Ovary (tissue), 9 donors: ENCODE data around the gene PCDHB8. TPM values are rescaled to one million over a fixed set of nuclear protein-coding genes. Genes with fewer than 3 reads are reported as not detected.
A peak's percentile ranks its signal among the peaks of the same experiment; 100 is the strongest.
"Not testable (repeated sequence)": the region's sequence is repeated elsewhere in the genome, so short reads cannot be mapped to it uniquely, and the experiment has no call there.

Experiments used
- DNase-seq, 5 donors: peaks; one replicate each; pipeline ENCODE4 v3.0.0-alpha.2; 2019 to 2020
- H3K27ac ChIP-seq, 2 donors: fragments of 200-600 bp; one replicate each; pipeline versions ENCODE4 v1.5.1 to v1.8.0; 2019 to 2022
- H3K27me3 ChIP-seq: fragments of 200-600 bp; one replicate; pipeline ENCODE4 v1.8.0; 2022
- H3K36me3 ChIP-seq: fragments of 200-600 bp; sonication (generic); one replicate; pipeline ENCODE4 v1.5.1; 2019
- H3K4me1 ChIP-seq: one replicate; pipeline ENCODE4 v1.8.1; 2013; ENCODE audit warnings: mild to moderate bottlenecking, moderate library complexity; ENCODE audit not compliant: insufficient read depth
- H3K4me3 ChIP-seq: fragments of 200-600 bp; sonication (generic); one replicate; pipeline ENCODE4 v1.5.1; 2017
- H3K9me3 ChIP-seq, 2 donors: fragments of 200-600 bp in 1 of 2; sonication (generic) in 1 of 2; one replicate each; pipeline versions ENCODE4 v1.5.1 to v1.8.1; 2013 to 2019; ENCODE audit warnings: mild to moderate bottlenecking in 1 of 2, moderate library complexity in 1 of 2
- CTCF ChIP-seq, 3 donors: fragments of 450-650 bp in 2 of 3; fragments of 200-600 bp in 1 of 3; IDR thresholded peaks; one replicate each; pipeline versions ENCODE4 v1.5.1 to v1.8.0; 2016 to 2022; ENCODE audit warnings: antibody characterized with exemption in 3 of 3, mild to moderate bottlenecking in 1 of 3
- EP300 ChIP-seq: sonication (generic); formaldehyde crosslinking; IDR thresholded peaks from one replicate; pipeline ENCODE4 v1.6.1; 2017; ENCODE audit warnings: antibody characterized with exemption
- POLR2A ChIP-seq: fragments of 450-650 bp; IDR thresholded peaks from one replicate; pipeline ENCODE4 v1.6.1; 2017; ENCODE audit warnings: antibody characterized with exemption, mild to moderate bottlenecking, moderate library complexity
- WGBS, 3 donors: extraction: QIAGEN DNeasy Blood & Tissue Kit in 1 of 3; methylation state at CpG; one replicate each; pipeline versions ENCODE4 v1.1.5 to v1.1.7; 2013 to 2017; 5-methylcytosine and 5-hydroxymethylcytosine counted together
- intact Hi-C, 4 donors: fragments of 100-400 bp; cut with DNase I; formaldehyde crosslinking; loops; one replicate each; pipeline versions ENCODE4 v1.11.0 to v1.15.1; 2022 to 2023
- polyA plus RNA-seq, 2 donors: library from polyadenylated mRNA; stranded (reverse); fragments of 200-250 nt in 1 of 2; fragments of 350-450 nt in 1 of 2; fragmentation: Illumina TruSeq in 1 of 2; extraction: RNeasy Lipid Tissue Mini Kit (QIAGEN cat#74804) in 1 of 2; gene quantifications; one replicate each; pipeline ENCODE4 v1.2.3, GENCODE V29; 2013 to 2014
- total RNA-seq, 7 donors: library from RNA; depleted of rRNA in 2 of 7; stranded (reverse); fragments of >200 nt in 2 of 7; fragmentation: NEBNext Ultra II Directional in 3 of 7; extraction: Animal tissue kit (Norgen Biotek cat#: 25700) in 3 of 7; gene quantifications; one replicate each; pipeline versions ENCODE4 v1.1.0 to v1.2.4, GENCODE V29; 2016 to 2023
- donor health status: DM: no; HTN: no; CAD: no; lungs with moderate emphysema.
- donor health status: DM: no; HTN: no; CAD: no.
- donor health status: Bipolar disorder and iron deficiency.
- donor health status: DM: yes; HTN: yes; CAD: no.
- donor health status: DM: no; HTN: no; CAD: no.
- donor health status: DM: yes; HTN: yes; CAD: no.

PCDHB8 gene
- total and polyA plus RNA-seq, 9 donors, result 0.42 to 5.8 (median 2.1) TPM

DNA sequence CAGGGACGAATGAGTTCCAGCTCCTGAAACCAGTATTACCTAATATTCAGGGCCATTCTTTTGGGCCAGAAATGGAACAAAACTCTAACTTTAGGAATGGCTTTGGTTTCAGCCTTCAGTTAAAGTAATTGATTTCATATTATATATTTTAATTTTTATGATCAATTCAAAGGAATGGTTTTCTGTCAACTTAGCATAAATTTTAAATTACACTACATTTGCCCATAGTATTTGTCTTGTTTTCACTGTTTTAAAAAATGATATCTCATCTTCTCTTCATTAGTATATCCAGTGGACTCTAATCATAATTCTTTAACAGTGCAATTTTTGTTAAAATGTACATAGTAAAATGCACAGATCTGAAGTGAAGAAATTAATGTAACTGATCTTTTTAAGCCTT is 2.7 kb downstream of the PCDHB8 start:
- Histone ChIP-seq H3K4me3 (no peak overlapping the region), H3K36me3 (no peaks in the 10 kb centered on the region), H3K9me3 (peaks cover 0 to 14% of the 10 kb centered on the region in 2 donors), H3K27ac (no peak overlapping the region), H3K27me3 (no peaks in the 10 kb centered on the region), H3K4me1 (no peaks in the 10 kb centered on the region)
- TF ChIP-seq EP300, result no peak
- TF ChIP-seq POLR2A, result no peak
- no peak for DNase-seq
- intact Hi-C loops, result no loop called here
- 35 to 46% (median 43%) methylated on average over 1 of the region's 1 CpG for WGBS, 3 donors

- intact Hi-C loops, result no loop called here
- Histone ChIP-seq H3K27me3 (no peaks in the 10 kb centered on the region), H3K4me1 (no peaks in the 10 kb centered on the region), H3K27ac (peak within 1 kb of the TSS; percentile 8), H3K4me3 (peak within 1 kb of the TSS; percentile 18), H3K9me3 (peaks cover 0 to 21% of the 10 kb centered on the region in 2 donors), H3K36me3 (no peaks in the 10 kb centered on the region)
- 7 to 11% (median 9%) methylated on average over 13 of the region's 13 CpGs for WGBS, 3 donors
- DNase-seq, result peak; percentile 37 to 75 (median 61)
- TF ChIP-seq CTCF (IDR thresholded peaks at IDR 0.05) (peak in 2 of 3 donors; percentile 28 to 39), POLR2A (no peak)
These were observed 4.7 kb downstream of the PCDHB8 start, which contains the start of gene PCDHB16 for GRCh38 chr5:141182248-141182647. Gene PCDHB16 (plus strand): TSS chr5:141182387. CDS start chr5:141182560, 173 bp downstream.

- WGBS, 3 donors, result 26 to 37% (median 30%) methylated on average over 18 to 47 of the region's 69 CpGs
- H3K27ac ChIP-seq, H3K4me1 ChIP-seq, DNase-seq, H3K27me3 ChIP-seq, H3K36me3 ChIP-seq, intact Hi-C loops, H3K4me3 ChIP-seq: not testable (repeated sequence)
- H3K9me3 ChIP-seq, result peaks cover 0 to 24% of the 10 kb centered on the region in 2 donors
These were observed 6.7 kb downstream of the PCDHB8 start for GRCh38 chr5:141184117-141184855.

DNA sequence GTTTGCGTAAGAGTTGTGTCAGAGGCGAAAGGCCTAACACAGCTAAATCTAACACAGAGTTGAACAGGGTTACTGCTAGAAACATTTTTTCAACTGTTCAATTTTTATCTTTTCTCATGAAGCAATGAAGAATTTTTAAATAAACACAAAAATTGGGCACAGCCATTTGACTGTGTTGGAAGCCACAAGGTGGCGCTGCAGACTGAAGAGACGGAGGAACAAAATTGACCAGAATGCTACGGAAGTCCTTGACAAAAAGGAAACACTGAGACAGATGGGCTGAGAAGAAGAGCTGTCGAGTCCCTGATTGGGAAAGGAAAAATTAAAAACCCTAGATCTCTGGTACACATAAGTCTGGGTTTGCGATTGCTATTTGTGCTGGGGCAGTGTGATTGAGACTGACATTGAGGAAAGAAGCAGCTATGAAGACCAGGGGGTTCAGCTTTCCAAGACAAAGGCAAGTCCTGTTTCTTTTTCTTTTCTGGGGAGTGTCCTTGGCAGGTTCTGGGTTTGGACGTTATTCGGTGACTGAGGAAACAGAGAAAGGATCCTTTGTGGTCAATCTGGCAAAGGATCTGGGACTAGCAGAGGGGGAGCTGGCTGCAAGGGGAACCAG is 9.4 kb downstream of the PCDHB8 start, which contains the start of gene PCDHB9:
TSS of gene PCDHB9 (plus strand) at position 265 of the 616 bp plus-strand sequence. CDS start at position 423, 158 bp downstream.
- H3K27me3 ChIP-seq, result no peaks in the 10 kb centered on the region
- H3K4me3 ChIP-seq, result no peak within 1 kb of the TSS
- peaks cover 0 to 24% of the 10 kb centered on the region in 2 donors for H3K9me3 ChIP-seq

GRCh38 chr5:141188682-141189081 is 11.1 kb downstream of the PCDHB8 start:
- H3K4me1 ChIP-seq, H3K27me3 ChIP-seq, intact Hi-C loops, H3K27ac ChIP-seq, H3K4me3 ChIP-seq, DNase-seq, H3K36me3 ChIP-seq: not testable (repeated sequence)
- H3K9me3 ChIP-seq, result peaks cover 0 to 22% of the 10 kb centered on the region in 2 donors
- WGBS, 3 donors, result 23 to 34% (median 28%) methylated on average over 11 to 32 of the region's 37 CpGs

More for the DNA sequence above, 9.4 kb downstream of the PCDHB8 start, which contains the start of gene PCDHB9:
- H3K4me1 ChIP-seq, result no peaks in the 10 kb centered on the region
- no peak within 1 kb of the TSS for H3K27ac ChIP-seq
- 12 to 23% (median 17%) methylated on average over 9 of the region's 9 CpGs for WGBS, 3 donors
- no peaks in the 10 kb centered on the region for H3K36me3 ChIP-seq
- intact Hi-C loops, result no loop called here
- TF ChIP-seq POLR2A (no peak), CTCF (IDR thresholded peaks at IDR 0.05) (no peak), EP300 (no peak)
- DNase-seq, result peak in 1 of 5 donors; percentile 33

DNA sequence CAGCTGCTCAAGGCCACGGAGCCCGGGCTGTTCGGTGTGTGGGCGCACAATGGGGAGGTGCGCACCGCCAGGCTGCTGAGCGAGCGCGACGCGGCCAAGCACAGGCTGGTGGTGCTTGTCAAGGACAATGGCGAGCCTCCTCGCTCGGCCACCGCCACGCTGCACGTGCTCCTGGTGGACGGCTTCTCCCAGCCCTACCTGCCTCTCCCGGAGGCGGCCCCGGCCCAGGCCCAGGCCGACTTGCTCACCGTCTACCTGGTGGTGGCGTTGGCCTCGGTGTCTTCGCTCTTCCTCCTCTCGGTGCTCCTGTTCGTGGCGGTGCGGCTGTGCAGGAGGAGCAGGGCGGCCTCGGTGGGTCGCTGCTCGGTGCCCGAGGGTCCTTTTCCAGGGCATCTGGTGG is 11.5 kb downstream of the PCDHB8 start:
- 22 to 38% (median 27%) methylated on average over 19 to 35 of the region's 35 CpGs for WGBS, 3 donors
- H3K9me3 ChIP-seq, result peaks cover 0 to 21% of the 10 kb centered on the region in 2 donors
- H3K36me3 ChIP-seq, H3K27ac ChIP-seq, H3K4me1 ChIP-seq, DNase-seq, H3K27me3 ChIP-seq, intact Hi-C loops, H3K4me3 ChIP-seq: not testable (repeated sequence)
